Muscle layer of duodenum (tissue), 2 donors: ENCODE results near the gene ADM2.

ENCODE experiments used
- H3K27ac ChIP-seq: one replicate; pipeline ENCODE4 v1.7.0; 2013; ENCODE audit warnings: mild to moderate bottlenecking, low read length
- H3K27me3 ChIP-seq: one replicate; pipeline ENCODE4 v1.7.0; 2013; ENCODE audit warnings: low read depth, mild to moderate bottlenecking, control low read depth, low read length
- H3K36me3 ChIP-seq, 2 donors: one replicate each; pipeline ENCODE4 v1.7.0; 2013; ENCODE audit warnings: low read length in 2 of 2, control low read depth in 1 of 2, mild to moderate bottlenecking in 1 of 2; ENCODE audit not compliant: insufficient read depth in 2 of 2, control insufficient read depth in 1 of 2
- H3K4me1 ChIP-seq, 2 donors: one replicate each; pipeline ENCODE4 v1.7.0; 2013; ENCODE audit warnings: low read length in 2 of 2, mild to moderate bottlenecking in 2 of 2, control low read depth in 1 of 2, moderate library complexity in 1 of 2; ENCODE audit not compliant: insufficient read depth in 2 of 2, control insufficient read depth in 1 of 2
- H3K4me3 ChIP-seq, 2 donors: one replicate each; pipeline ENCODE4 v1.7.0; 2013; ENCODE audit warnings: low read length in 2 of 2, low read depth in 1 of 2, mild to moderate bottlenecking in 1 of 2
- H3K9me3 ChIP-seq, 2 donors: one replicate each; pipeline ENCODE4 v1.7.0; 2013; ENCODE audit warnings: low read length in 2 of 2, control low read depth in 1 of 2, mild to moderate bottlenecking in 1 of 2; ENCODE audit not compliant: control insufficient read depth in 1 of 2
- donor health status: healthy.

ADM2 gene

GRCh38 chr22:50439314-50439870 lies 42.0 kb upstream of the ADM2 start:
- Histone ChIP-seq H3K4me1 (peaks cover 0 to 6% of the 10 kb centered on the region in 2 donors), H3K36me3 (peaks cover 10 to 75% of the 10 kb centered on the region in 2 donors), H3K27me3 (no peaks in the 10 kb centered on the region), H3K4me3 (no peak overlapping the region), H3K27ac (no peak overlapping the region), H3K9me3 (no peaks in the 10 kb centered on the region)

DNA sequence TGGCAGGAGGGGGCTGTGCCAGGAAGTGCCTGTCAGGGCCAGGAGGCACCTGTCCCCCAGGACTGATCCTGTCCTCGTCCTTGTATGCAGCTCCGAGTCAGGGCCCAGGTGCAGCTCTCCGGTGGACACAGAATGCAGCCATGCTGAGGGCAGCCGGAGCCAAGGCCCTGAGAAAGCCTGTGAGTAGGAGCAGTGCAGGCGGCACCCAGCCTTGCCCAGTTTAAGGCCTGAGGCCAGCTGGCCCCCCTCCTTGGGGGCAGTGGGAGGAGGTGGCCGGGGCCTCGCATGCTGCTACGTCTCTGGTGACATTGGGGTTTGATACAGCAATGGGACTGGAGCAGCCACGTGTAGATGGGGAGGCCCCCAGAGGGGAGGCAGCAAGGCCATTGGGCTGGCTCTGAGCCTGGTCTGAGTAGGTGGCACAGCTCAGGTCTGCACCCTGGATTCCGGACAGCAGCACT lies 41.4 kb upstream of the ADM2 start:
- Histone ChIP-seq H3K4me1 (peaks cover 0 to 11% of the 10 kb centered on the region in 2 donors), H3K9me3 (no peaks in the 10 kb centered on the region), H3K27ac (no peak overlapping the region), H3K27me3 (no peaks in the 10 kb centered on the region), H3K36me3 (peaks cover 10 to 73% of the 10 kb centered on the region in 2 donors), H3K4me3 (no peak overlapping the region)

DNA sequence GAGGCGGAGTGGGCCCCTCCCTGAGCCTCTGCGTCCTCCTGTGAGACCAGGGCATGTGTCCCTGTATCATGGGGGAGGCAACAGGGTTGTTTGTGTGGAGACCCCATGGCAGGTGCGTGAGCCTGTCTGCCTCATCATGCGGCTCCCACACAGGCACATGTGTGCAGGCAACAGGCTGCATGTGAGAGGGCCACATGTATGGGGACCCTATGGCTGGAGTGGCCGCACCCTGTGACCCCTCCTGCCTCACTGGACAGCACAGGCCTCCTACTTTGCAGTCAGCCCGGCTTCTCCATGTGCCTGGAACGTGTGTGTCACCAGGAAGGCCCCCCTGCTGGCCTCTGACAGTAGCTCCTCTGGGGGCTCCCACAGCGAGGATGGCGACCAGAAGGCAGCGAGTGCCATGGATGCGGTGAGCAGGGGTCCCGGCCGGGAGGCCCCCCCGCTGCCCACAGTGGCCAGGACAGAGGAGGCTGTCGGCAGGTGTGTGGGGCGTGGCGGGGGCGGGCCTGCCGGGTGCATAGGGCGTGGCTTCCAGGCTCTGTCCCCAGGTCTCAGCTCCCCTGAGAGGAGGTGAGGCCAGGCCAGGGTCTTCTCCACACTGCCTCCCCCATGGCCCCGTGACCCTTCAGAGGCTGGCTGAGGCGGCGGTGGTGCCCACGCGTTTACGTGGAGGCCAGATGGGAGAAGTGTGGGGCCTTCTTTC lies 40.6 kb upstream of the ADM2 start:
- H3K4me3 ChIP-seq, result no peak overlapping the region
- no peaks in the 10 kb centered on the region for H3K9me3 ChIP-seq
- H3K27me3 ChIP-seq, result no peaks in the 10 kb centered on the region
- no peak overlapping the region for H3K27ac ChIP-seq
- peaks cover 0 to 13% of the 10 kb centered on the region in 2 donors for H3K4me1 ChIP-seq
- H3K36me3 ChIP-seq, result peaks cover 4 to 65% of the 10 kb centered on the region in 2 donors

DNA sequence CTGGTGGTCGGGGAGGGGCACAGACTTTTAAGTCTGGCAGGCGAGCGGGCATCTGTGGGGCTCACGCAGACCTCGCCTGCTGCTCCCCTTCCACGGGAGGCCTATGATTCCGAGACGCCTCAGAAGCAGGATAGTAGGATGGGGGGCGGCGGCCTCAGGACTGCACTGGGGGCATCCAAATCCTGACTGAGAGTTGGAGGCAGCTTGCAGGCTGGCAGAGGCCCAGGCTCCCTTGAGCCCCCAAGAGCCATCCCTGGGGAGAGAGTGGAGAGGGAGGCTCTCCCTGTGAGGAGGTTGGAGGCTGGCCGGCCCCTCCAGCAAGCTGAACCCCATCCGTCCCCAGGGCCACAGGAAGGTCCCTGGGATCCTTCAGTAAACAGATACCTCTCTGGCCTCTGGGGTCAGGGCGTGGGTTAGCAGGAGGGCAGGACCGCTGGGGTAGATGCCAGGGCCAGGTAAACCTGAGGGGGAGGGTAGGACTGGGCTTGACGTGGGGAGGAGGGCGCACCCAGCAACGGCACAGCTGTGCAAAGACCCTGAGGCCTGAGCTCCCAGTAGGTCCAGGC lies 39.8 kb upstream of the ADM2 start:
- H3K36me3 ChIP-seq, result peaks cover 0 to 65% of the 10 kb centered on the region in 2 donors
- H3K4me3 ChIP-seq, result no peak overlapping the region
- H3K27me3 ChIP-seq, result no peaks in the 10 kb centered on the region
- H3K4me1 ChIP-seq, result peaks cover 0 to 13% of the 10 kb centered on the region in 2 donors
- no peak overlapping the region for H3K27ac ChIP-seq
- no peaks in the 10 kb centered on the region for H3K9me3 ChIP-seq

- peaks cover 0 to 13% of the 10 kb centered on the region in 2 donors for H3K4me1 ChIP-seq
- H3K4me3 ChIP-seq, result no peak overlapping the region
- H3K36me3 ChIP-seq, result peaks cover 3 to 65% of the 10 kb centered on the region in 2 donors
- no peaks in the 10 kb centered on the region for H3K9me3 ChIP-seq
- H3K27ac ChIP-seq, result no peak overlapping the region
- H3K27me3 ChIP-seq, result no peaks in the 10 kb centered on the region
Measured at GRCh38 chr22:50443197-50443596, 38.1 kb upstream of the ADM2 start.

DNA sequence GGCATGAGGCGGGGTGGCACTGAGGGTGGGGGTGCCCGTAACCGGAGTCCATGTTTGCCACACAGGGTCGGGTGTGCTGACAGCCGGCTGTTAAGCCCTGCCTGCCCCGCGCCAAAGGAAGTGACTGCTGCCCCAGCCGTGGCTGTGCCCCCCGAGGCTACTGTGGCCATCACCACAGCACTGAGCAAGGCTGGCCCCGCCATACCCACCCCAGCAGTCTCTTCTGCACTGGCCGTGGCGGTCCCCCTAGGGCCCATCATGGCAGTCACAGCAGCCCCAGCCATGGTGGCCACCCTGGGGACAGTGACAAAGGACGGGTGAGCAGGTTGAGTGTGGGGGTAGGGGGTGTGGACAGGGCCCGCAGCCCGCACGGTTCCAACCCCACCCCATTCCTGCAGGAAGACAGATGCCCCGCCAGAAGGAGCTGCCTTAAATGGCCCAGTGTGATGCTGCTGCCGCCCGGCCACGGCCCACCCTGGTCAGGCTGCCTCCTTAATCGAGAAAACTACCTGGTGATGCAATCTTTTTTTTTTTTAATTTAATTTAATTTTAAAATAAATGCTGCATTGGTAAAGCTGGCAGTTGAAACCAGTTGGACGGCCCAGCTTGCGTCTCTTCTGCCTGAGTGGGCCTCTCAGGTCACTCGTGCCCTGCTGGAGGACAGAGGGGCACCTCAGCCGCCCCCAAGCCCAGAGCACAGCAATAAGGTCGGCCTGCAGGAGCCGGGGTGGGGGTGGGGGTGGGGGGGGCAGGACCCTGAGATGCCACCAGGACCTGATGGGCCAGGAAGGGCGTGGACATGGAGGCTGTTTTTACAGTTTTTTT lies 37.3 kb upstream of the ADM2 start:
- no peak overlapping the region for H3K4me3 ChIP-seq
- no peaks in the 10 kb centered on the region for H3K9me3 ChIP-seq
- peaks cover 3 to 65% of the 10 kb centered on the region in 2 donors for H3K36me3 ChIP-seq
- no peaks in the 10 kb centered on the region for H3K27me3 ChIP-seq
- peaks cover 0 to 13% of the 10 kb centered on the region in 2 donors for H3K4me1 ChIP-seq
- no peak overlapping the region for H3K27ac ChIP-seq

- no peak overlapping the region for H3K27ac ChIP-seq
Measured at GRCh38 chr22:50444663-50445062, 36.7 kb upstream of the ADM2 start.

GRCh38 chr22:50445071-50445879 lies 36.1 kb upstream of the ADM2 start:
- Histone ChIP-seq H3K4me1 (peaks cover 0 to 13% of the 10 kb centered on the region in 2 donors), H3K9me3 (no peaks in the 10 kb centered on the region), H3K27ac (no peak overlapping the region), H3K36me3 (peaks cover 3 to 65% of the 10 kb centered on the region in 2 donors), H3K4me3 (no peak overlapping the region), H3K27me3 (no peaks in the 10 kb centered on the region)

More at GRCh38 chr22:50444663-50445062, 36.7 kb upstream of the ADM2 start:
- Histone ChIP-seq H3K4me1 (peaks cover 0 to 13% of the 10 kb centered on the region in 2 donors), H3K27me3 (no peaks in the 10 kb centered on the region), H3K36me3 (peaks cover 3 to 65% of the 10 kb centered on the region in 2 donors), H3K9me3 (no peaks in the 10 kb centered on the region), H3K4me3 (no peak overlapping the region)

DNA sequence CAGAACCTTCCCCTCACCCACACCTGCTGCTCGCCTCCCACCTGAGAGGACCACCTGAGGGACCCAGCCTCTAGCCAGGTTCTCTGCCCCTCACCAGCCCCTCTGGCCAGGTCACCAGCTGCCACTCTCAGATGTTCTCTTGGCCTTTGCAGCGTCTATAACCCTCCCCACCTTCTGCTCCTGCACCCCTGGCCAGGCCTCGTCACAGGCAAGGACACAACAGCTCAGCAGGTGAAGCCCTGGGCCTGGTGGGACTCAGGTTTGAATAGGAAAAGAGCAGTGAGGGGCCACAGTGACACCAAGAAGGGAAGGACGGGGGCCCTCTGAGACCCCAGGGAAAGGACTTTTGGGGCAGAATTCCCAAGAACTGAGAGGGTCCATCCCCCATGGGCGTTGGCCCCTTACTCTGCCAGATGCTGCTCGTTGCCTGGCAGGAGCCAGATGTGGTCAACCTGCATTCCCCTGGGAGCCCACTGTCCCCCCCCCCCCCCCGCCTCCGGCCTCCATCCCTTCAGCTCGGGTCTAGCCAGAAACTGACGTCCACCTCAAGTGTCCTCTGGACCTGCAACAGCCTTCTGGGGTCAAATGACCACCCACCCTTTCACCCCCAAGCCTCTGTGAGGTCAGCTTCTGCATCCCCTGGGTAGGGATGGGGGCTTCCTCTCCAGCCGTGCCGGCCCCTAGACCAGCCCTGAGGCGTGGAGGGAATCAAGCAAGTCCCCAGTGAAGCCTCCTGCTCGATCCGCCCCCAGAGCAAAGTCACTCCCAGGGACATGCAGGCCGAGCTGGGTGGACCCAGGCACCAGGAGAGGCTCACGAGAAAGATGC lies 35.2 kb upstream of the ADM2 start:
- Histone ChIP-seq H3K4me1 (peaks cover 0 to 13% of the 10 kb centered on the region in 2 donors), H3K36me3 (peaks cover 7 to 62% of the 10 kb centered on the region in 2 donors), H3K27me3 (no peaks in the 10 kb centered on the region), H3K27ac (no peak overlapping the region), H3K9me3 (no peaks in the 10 kb centered on the region), H3K4me3 (no peak overlapping the region)
